Effector memory CD4-positive, alpha-beta T cell (primary cell): ENCODE results near the gene HLA-DOA.

Source experiments
- DNase-seq, 3 donors: peaks; one replicate each; pipeline ENCODE4 v3.0.0-alpha.2; 2020
- H3K27ac ChIP-seq: 2 replicates; pipeline ENCODE4 v1.7.0; 2013; ENCODE audit warnings: mild to moderate bottlenecking, low read length, moderate library complexity; ENCODE audit not compliant: insufficient read depth, poor library complexity, severe bottlenecking
- H3K27me3 ChIP-seq: replicated peaks from 2 replicates; pipeline ENCODE4 v1.7.0; 2013; ENCODE audit warnings: mild to moderate bottlenecking, low read length; ENCODE audit not compliant: insufficient read depth, control insufficient read depth, poor library complexity, severe bottlenecking
- H3K36me3 ChIP-seq: 2 replicates; pipeline ENCODE4 v1.7.0; 2013; ENCODE audit warnings: mild to moderate bottlenecking, low read length, moderate library complexity; ENCODE audit not compliant: control insufficient read depth, insufficient read depth
- H3K4me1 ChIP-seq: 2 replicates; pipeline ENCODE4 v1.7.0; 2013; ENCODE audit warnings: low read length, mild to moderate bottlenecking; ENCODE audit not compliant: control insufficient read depth, insufficient read depth, poor library complexity, severe bottlenecking
- H3K4me3 ChIP-seq: 2 replicates; pipeline ENCODE4 v1.7.0; 2013; ENCODE audit warnings: low read length, low read depth, mild to moderate bottlenecking; ENCODE audit not compliant: insufficient read depth, poor library complexity, severe bottlenecking
- H3K9me3 ChIP-seq: 2 replicates; pipeline ENCODE4 v1.7.0; 2013; ENCODE audit warnings: mild to moderate bottlenecking, low read length, moderate library complexity; ENCODE audit not compliant: control insufficient read depth

Gene HLA-DOA

DNA sequence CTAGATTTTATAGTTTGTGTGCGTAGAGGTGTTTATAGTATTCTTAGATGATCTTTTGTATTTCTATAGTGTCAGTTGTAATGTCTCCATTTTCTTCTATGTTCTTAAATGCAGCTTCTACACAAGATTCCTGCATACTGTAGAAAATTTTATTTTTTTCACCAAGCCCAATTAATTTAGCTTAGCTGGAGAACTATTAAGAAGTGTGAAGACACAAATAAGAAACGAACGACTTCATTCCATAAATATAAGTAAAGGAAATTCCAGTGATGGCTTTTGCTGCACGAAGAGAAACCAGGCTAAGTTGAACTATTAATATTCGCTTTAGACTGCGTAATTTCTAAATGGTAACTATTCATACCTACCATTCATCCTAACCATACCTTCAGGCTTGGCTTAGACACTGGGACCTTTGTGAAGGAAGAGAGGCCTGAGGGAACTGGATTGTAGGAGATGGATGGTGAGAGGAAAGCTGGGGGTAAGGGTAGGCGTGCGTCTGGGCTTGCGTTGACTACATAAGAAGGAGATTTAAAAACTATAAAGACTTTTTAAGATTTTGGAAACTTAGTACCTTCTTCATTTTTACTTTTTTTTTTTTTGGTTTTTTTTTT lies 15.9 kb downstream of the HLA-DOA start:
- Histone ChIP-seq H3K36me3 (no peaks in the 10 kb centered on the region), H3K4me3 (no peak overlapping the region), H3K27me3 (no peaks in the 10 kb centered on the region), H3K27ac (no peak overlapping the region), H3K9me3 (no peaks in the 10 kb centered on the region), H3K4me1 (no peaks in the 10 kb centered on the region)
- DNase-seq = no peak

DNA sequence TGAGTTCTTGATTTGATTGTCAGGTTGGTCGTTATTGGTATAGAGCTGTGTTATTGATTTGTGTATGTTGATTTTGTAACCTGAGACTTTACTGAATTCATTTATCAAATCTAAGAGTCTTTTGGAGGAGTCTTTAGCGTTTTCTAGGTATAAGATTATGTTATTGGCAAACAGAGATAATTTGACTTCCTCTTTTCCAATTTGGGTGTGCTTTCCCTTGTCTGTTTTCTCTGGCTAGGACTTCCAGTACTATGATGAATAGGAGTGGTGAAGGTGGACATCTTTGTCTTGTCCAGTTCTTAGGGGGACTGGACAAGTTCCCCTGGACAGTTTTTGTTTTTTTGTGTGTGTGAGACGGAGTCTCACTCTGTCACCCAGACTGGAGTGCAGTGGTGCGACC lies 17.4 kb downstream of the HLA-DOA start:
- no peak for DNase-seq
- Histone ChIP-seq H3K27me3 (no peaks in the 10 kb centered on the region), H3K4me3 (no peak overlapping the region), H3K9me3 (no peaks in the 10 kb centered on the region), H3K27ac (no peak overlapping the region), H3K36me3 (no peaks in the 10 kb centered on the region), H3K4me1 (no peaks in the 10 kb centered on the region)

DNA sequence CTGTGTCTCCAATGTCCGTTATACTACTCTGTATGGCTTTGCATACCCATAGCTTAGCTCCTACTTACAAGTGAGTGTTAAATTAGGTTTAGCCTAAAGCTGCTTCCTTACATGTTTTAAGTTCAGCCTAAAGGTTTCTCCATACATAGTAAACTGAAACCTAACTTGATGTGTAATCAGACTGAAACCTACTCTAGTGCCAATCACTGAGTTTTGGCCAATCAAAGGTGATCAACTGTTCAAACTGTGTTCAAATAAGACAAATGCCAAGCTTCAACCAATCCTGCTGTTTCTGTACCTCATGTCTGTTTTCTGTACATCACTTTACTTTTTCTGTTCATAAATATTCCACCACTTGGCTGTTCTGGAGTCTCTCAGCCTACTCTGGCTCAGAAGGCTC lies 20.0 kb downstream of the HLA-DOA start:
- H3K36me3 ChIP-seq = no peaks in the 10 kb centered on the region
- no peaks in the 10 kb centered on the region for H3K27me3 ChIP-seq
- H3K9me3 ChIP-seq = no peaks in the 10 kb centered on the region
- no peaks in the 10 kb centered on the region for H3K4me1 ChIP-seq
- DNase-seq = no peak
- no peak overlapping the region for H3K4me3 ChIP-seq
- H3K27ac ChIP-seq = no peak overlapping the region

DNA sequence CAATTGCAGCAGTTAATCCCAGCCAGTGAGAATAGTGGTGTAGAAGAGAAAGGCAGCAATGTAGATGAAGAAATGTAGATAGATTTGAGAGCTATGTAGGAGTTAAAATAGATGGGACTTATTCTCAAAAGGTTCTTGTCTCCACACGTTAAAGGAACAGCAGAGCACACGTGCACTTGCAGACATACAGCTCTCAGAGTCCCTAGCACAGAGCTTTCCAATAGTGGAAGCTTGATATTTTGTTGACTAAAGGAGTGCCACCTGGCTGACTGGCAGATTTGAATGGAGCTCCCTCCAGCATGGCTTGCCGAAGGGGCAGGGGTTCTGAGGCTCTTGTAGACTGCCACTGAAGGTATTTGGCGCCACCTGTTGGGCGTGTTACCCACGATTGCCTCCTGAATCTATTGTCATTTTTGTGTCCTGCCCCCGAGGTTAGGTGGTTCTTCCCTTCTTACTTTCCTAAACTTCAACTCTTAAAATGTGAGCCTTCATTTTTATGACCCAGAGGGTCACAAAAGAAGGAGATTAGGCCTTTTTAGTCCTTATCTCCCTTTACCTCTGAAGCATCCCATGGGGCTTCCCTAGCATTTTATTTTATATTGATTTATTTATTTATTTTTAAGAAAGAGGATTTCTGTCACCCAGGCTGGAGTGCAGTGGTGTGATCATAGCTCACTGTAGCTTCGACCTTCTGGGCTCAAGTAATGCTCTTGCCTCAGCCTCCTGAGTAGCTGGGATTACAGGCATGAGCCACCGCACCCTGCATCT lies 24.6 kb downstream of the HLA-DOA start:
- no peaks in the 10 kb centered on the region for H3K27me3 ChIP-seq
- H3K4me3 ChIP-seq = no peak overlapping the region

DNA sequence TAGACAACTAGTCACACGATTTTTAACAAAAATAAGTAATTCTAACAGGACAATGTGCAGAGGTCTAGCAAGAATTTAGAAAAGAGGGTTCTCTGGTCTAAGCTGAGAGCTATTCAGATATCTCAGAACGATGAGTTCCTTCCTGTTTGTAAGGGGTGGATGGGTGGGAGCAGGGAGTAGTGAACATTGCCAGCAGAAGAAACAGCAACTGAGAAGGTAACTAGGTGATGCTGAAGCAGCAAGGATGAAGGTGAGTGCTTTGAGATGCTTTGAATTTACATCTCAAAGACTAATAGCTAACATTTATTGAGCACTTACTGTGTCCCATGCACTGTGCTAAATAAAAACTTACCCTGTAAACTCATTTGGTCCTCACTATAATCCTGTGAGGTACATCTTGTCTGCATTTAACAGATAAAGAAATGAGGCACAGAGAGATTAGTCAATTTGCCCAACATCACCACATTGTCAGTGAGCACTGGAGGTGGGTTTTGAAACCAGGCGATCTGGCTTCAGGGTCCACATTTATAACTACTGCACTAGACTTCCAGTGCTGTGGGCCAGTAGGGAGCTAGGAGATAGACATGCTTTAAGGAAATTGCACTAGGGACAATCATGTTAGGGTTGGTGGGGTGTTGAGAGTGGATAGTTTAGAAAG lies 25.3 kb downstream of the HLA-DOA start:
- Histone ChIP-seq H3K27me3 (no peaks in the 10 kb centered on the region), H3K9me3 (no peaks in the 10 kb centered on the region), H3K27ac (no peak overlapping the region), H3K4me1 (no peaks in the 10 kb centered on the region), H3K36me3 (peaks cover 26% of the 10 kb centered on the region), H3K4me3 (no peak overlapping the region)
- no peak for DNase-seq

More for the DNA sequence above, 24.6 kb downstream of the HLA-DOA start:
- Histone ChIP-seq H3K9me3 (no peaks in the 10 kb centered on the region), H3K27ac (no peak overlapping the region), H3K36me3 (peaks cover 19% of the 10 kb centered on the region), H3K4me1 (no peaks in the 10 kb centered on the region)
- DNase-seq = peak; percentile 74 to 83 (median 74)

DNA sequence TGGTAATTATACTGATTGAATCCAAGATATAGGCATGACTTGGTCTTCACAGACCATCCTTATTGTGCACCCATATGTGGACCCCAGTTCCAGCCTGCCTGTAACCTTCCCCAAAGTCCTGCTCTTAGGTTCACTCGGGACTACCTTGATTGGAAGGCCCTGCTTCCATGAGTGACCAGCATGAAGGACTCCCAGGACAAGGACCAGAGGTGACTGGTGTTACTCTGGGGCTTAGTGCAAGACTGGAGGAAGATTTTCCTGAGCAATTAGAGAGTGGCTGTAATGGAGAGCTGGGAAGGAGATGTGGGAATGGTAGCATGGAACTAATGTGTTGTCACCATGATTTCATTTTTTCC lies 25.9 kb downstream of the HLA-DOA start:
- Histone ChIP-seq H3K27ac (no peak overlapping the region), H3K4me1 (no peaks in the 10 kb centered on the region), H3K9me3 (no peaks in the 10 kb centered on the region), H3K36me3 (peaks cover 32% of the 10 kb centered on the region), H3K27me3 (no peaks in the 10 kb centered on the region), H3K4me3 (no peak overlapping the region)
- no peak for DNase-seq

DNA sequence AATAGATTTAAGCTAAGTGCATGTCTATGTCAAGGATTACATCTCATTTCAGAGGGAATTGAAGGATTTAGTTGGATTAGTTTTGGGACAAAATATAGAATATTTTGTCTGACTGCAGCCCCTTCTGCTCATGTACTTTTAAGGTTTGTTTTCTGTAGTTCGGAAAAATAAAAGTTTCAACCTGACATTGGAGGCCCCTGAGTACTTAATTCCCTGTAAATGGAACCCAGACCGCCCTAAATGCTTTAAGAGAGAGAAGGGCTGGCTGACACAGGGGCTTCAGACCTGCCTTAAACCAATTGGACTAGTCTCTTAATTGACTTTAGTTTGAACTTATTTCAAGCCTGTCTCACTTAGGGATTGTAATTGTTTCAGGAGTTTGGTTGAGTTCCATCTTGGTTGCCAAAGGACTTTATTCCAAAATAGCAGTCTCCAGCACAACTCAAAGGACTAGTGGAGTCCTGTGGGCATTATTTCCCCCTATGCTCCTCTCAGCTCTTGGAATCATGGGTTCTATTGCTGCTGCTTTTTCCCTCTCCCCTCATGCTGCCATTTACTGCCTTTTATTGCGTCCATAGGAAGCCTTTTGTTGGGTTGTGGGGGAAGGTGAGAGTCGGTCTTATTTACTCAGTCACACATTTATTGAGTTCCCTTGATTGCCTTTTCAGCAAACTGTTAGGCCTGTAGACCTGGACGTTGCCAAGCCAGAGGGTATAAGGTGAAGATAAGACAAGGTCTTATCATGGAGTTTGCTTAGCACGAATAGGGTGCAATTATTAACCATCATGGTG lies 26.5 kb downstream of the HLA-DOA start:
- Histone ChIP-seq H3K4me3 (no peak overlapping the region), H3K36me3 (peaks cover 38% of the 10 kb centered on the region), H3K27ac (no peak overlapping the region), H3K4me1 (no peaks in the 10 kb centered on the region), H3K9me3 (no peaks in the 10 kb centered on the region), H3K27me3 (no peaks in the 10 kb centered on the region)
- DNase-seq = no peak

DNA sequence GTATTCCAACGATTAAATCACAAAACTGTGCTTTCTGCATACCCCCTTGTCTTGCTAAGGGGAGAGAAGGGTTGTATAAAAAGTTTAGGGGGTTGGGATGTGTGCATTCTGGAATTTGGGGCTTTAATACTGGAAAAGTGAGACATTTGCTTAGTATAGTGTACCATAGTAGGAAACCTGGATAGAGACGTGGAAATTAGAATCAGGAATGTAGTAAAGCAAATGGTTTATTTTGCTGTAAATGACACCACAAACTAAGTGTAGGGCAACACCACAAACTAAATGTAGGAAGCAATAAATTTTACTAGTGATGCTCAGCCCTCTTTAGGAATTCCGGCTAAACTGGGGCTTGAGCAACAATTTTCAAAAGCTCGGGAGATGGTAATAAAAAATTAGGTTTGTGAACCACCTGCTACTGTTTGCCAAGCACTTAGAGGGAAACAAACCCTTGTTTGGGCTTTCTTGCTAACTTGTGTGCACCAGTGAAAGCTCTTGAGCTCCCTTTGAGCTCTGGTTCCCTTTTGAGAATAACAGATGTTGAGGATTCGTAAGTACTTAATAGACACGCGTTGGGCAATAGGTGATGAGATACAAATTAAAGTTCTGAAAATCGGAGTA lies 27.2 kb downstream of the HLA-DOA start:
- no peak for DNase-seq
- H3K27me3 ChIP-seq = no peaks in the 10 kb centered on the region
- no peaks in the 10 kb centered on the region for H3K4me1 ChIP-seq
- H3K36me3 ChIP-seq = peaks cover 45% of the 10 kb centered on the region
- H3K9me3 ChIP-seq = no peaks in the 10 kb centered on the region
- no peak overlapping the region for H3K4me3 ChIP-seq
- no peak overlapping the region for H3K27ac ChIP-seq

DNA sequence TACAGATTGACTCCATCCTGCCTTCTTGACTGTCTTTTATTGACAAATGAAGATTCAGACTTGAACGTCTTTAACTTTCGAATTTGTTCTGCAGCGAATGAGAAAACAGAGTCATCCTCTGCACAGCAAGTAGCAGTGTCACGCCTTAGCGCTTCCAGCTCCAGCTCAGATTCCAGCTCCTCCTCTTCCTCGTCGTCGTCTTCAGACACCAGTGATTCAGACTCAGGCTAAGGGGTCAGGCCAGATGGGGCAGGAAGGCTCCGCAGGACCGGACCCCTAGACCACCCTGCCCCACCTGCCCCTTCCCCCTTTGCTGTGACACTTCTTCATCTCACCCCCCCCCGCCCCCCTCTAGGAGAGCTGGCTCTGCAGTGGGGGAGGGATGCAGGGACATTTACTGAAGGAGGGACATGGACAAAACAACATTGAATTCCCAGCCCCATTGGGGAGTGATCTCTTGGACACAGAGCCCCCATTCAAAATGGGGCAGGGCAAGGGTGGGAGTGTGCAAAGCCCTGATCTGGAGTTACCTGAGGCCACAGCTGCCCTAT lies 28.8 kb downstream of the HLA-DOA start:
- peaks cover 61% of the 10 kb centered on the region for H3K36me3 ChIP-seq
- no peak overlapping the region for H3K27ac ChIP-seq
- H3K27me3 ChIP-seq = no peaks in the 10 kb centered on the region
- H3K4me3 ChIP-seq = no peak overlapping the region
- H3K9me3 ChIP-seq = no peaks in the 10 kb centered on the region
- peaks cover 12% of the 10 kb centered on the region for H3K4me1 ChIP-seq
- DNase-seq = no peak
